Naive thymus-derived CD4-positive, alpha-beta T cell (primary cell): Measurements from ENCODE around the gene KRTAP4-3. TPM values are rescaled to one million over a fixed set of nuclear protein-coding genes. Genes with fewer than 3 reads are reported as not detected.

Source experiments
- ATAC-seq: fragments of 150-1000 bp; cut with Tn5 transposase; 2 replicates; pipeline ENCODE4 v1.10.0; 2021; ENCODE audit warnings: mild to moderate bottlenecking, moderate library complexity
- CTCF ChIA-PET: fragments of 350-600 bp; sonication (Branson Sonifier 250); formaldehyde crosslinking; loops from one replicate; lab custom pipeline; 2021; ENCODE audit warnings: antibody characterized with exemption; lab: Charles Lee
- POLR2A ChIA-PET: fragments of 350-600 bp; sonication (Branson Sonifier 250); formaldehyde crosslinking; loops from one replicate; lab custom pipeline; 2021; ENCODE audit warnings: antibody characterized with exemption, inconsistent platforms; lab: Charles Lee
- DNase-seq, 9 donors: peaks; one replicate each; pipeline versions ENCODE4 v3.0.0 to v3.0.0-alpha.2; 2020 to 2022; ENCODE audit warnings: mixed read lengths in 1 of 9
- H3K27ac ChIP-seq: one replicate; pipeline ENCODE4 v1.7.0; 2013; ENCODE audit warnings: mild to moderate bottlenecking, low read depth, low read length, moderate library complexity
- H3K27me3 ChIP-seq, 2 donors: one replicate each; pipeline ENCODE4 v1.7.0; 2013; ENCODE audit warnings: low read length in 2 of 2, mild to moderate bottlenecking in 2 of 2, moderate library complexity in 2 of 2; ENCODE audit not compliant: control insufficient read depth in 2 of 2, insufficient read depth in 2 of 2
- H3K36me3 ChIP-seq, 3 experiments: 1 replicate in 2 of 3; 2 replicates in 1 of 3; pipeline ENCODE4 v1.7.0; 2013; ENCODE audit warnings: low read length in 3 of 3, mild to moderate bottlenecking in 3 of 3, moderate library complexity in 1 of 3; ENCODE audit not compliant: insufficient read depth in 3 of 3, control insufficient read depth in 2 of 3
- H3K4me1 ChIP-seq, 2 donors: one replicate each; pipeline ENCODE4 v1.7.0; 2013; ENCODE audit warnings: low read length in 2 of 2, mild to moderate bottlenecking in 2 of 2, moderate library complexity in 1 of 2; ENCODE audit not compliant: control insufficient read depth in 2 of 2, insufficient read depth in 2 of 2
- H3K4me3 ChIP-seq: 2 replicates; pipeline ENCODE4 v1.7.0; 2013; ENCODE audit warnings: mild to moderate bottlenecking, low read length
- H3K9me3 ChIP-seq, 3 experiments: 1 replicate in 2 of 3; 2 replicates in 1 of 3; pipeline ENCODE4 v1.7.0; 2013; ENCODE audit warnings: low read length in 3 of 3; ENCODE audit not compliant: control insufficient read depth in 2 of 3
- H3K27ac Mint-ChIP-seq, 9 donors: one replicate each; pipeline ENCODE4 v1.8.0; 2020 to 2022; ENCODE audit warnings: mixed read lengths in 9 of 9, mild to moderate bottlenecking in 8 of 9, moderate library complexity in 5 of 9, inconsistent platforms in 2 of 9
- H3K27me3 Mint-ChIP-seq, 5 donors: one replicate each; pipeline ENCODE4 v1.8.0; 2021 to 2022; ENCODE audit warnings: mixed read lengths in 5 of 5, mild to moderate bottlenecking in 1 of 5
- H3K36me3 Mint-ChIP-seq, 5 donors: one replicate each; pipeline ENCODE4 v1.8.0; 2020 to 2022; ENCODE audit warnings: mixed read lengths in 5 of 5, mild to moderate bottlenecking in 3 of 5, inconsistent platforms in 1 of 5
- H3K4me1 Mint-ChIP-seq, 7 donors: one replicate each; pipeline ENCODE4 v1.8.0; 2020 to 2022; ENCODE audit warnings: mixed read lengths in 7 of 7, mild to moderate bottlenecking in 3 of 7, inconsistent platforms in 1 of 7
- H3K4me3 Mint-ChIP-seq, 10 donors: one replicate each; pipeline ENCODE4 v1.8.0; 2020 to 2022; ENCODE audit warnings: mild to moderate bottlenecking in 10 of 10, mixed read lengths in 10 of 10, moderate library complexity in 6 of 10, inconsistent platforms in 2 of 10
- H3K9me3 Mint-ChIP-seq, 11 donors: one replicate each; pipeline ENCODE4 v1.8.0; 2020 to 2022; ENCODE audit warnings: mixed read lengths in 11 of 11, mild to moderate bottlenecking in 4 of 11, inconsistent platforms in 1 of 11, moderate library complexity in 1 of 11
- intact Hi-C, 2 donors: fragments of 100-400 bp; cut with micrococcal nuclease; formaldehyde crosslinking; loops; one replicate each; pipeline ENCODE4 v1.15.1; 2023
- polyA plus RNA-seq, 2 donors: library from polyadenylated mRNA; unstranded; fragments of 300-500 nt; fragmentation: Illumina TruSeq; gene quantifications; one replicate each; pipeline ENCODE4 v1.2.3, GENCODE V29; 2021
- total RNA-seq, 6 experiments: library from RNA in 5 of 6; stranded (reverse) in 5 of 6; gene quantifications; 1 replicate in 5 of 6; 2 replicates in 1 of 6; pipeline ENCODE4 v1.2.3 and lab custom pipeline; 2021 to 2026

KRTAP4-3 gene
- total and polyA plus RNA-seq, 7 experiments from 2014 or later = not detected

DNA sequence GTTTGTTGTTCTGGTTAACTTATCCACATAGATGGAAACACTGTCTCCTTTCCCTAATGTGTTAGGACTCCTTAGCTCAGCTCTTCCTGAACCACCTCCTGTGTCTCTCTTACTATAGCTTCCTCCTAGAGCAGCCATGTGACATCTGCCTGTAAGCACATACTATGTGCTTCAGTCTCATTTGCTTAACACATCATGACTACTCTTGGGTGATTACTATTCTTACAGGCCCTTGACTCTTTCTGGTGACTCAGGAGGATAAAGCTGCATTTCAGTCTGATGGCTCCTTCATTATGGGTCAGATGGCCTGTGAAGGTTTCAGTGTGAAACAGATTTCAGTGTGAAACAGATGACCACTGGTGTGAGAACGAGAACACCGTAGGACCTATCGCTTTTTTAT lies 10.3 kb upstream of the KRTAP4-3 start:
- H3K4me3 Mint-ChIP-seq = no peak overlapping the region
- H3K27ac Mint-ChIP-seq = peak overlapping the region in 1 of 9 donors; percentile 46
- no peak overlapping the region for H3K4me3 ChIP-seq
- peaks cover 0 to 9% (median 0%) of the 10 kb centered on the region in 5 donors for H3K27me3 Mint-ChIP-seq
- no peaks in the 10 kb centered on the region for H3K9me3 ChIP-seq
- H3K36me3 Mint-ChIP-seq = no peaks in the 10 kb centered on the region
- H3K4me1 ChIP-seq = no peaks in the 10 kb centered on the region
- H3K9me3 Mint-ChIP-seq = no peaks in the 10 kb centered on the region
- ChIA-PET POLR2A (interaction anchor here (0.8 kb wide), 1 partner anchor 9 kb away, joined by 3 read pairs; no protein-coding TSS in a partner anchor), CTCF (no interaction called here)
- H3K4me1 Mint-ChIP-seq = peaks cover 0 to 8% (median 3%) of the 10 kb centered on the region in 7 donors
- ATAC-seq (peak; percentile 32), DNase-seq (no peak)
- H3K27me3 ChIP-seq = no peaks in the 10 kb centered on the region
- H3K36me3 ChIP-seq = no peaks in the 10 kb centered on the region
- intact Hi-C loops = no loop called here
- no peak overlapping the region for H3K27ac ChIP-seq

DNA sequence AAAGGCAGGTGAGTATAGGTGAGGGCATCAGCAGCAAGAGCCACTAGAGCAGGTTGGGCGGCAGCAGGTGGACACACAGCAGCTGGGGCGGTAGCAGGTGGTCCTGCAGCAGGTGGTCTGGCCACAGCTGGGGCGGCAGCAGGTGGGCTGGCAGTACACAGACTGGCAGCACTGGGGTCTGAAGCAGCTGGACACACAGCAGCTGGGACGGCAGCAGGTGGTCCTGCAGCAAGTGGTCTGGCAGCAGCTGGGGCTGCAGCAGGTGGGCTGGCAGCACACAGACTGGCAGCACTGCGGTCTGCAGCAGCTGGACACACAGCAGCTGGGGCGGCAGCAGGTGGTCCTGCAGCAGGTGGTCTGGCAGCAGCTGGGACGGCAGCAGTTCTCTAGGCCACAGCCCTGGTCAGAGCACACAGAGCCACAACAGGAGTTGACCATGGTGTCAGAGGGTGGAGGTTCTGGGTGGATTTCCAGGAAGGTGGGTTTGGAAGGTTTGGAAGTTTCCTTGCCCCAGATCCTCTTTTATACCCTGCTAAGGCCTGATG lies 9.8 kb upstream of the KRTAP4-3 start, which contains the start of gene KRTAP4-2:
Gene KRTAP4-2, minus strand, starts transcription at position 495 of the 545 bp plus-strand sequence. Its CDS starts 57 bp downstream, at position 438.
- Histone ChIP-seq H3K27ac (no peak within 1 kb of the TSS), H3K4me3 (no peak within 1 kb of the TSS), H3K27me3 (no peaks in the 10 kb centered on the region), H3K9me3 (no peaks in the 10 kb centered on the region), H3K36me3 (no peaks in the 10 kb centered on the region), H3K4me1 (no peaks in the 10 kb centered on the region)
- CTCF ChIA-PET = no interaction called here
- Mint-ChIP-seq H3K27ac (peak within 1 kb of the TSS in 2 of 9 donors; percentile 41 to 46), H3K4me3 (no peak within 1 kb of the TSS), H3K27me3 (peaks cover 0 to 10% (median 0%) of the 10 kb centered on the region in 5 donors), H3K9me3 (no peaks in the 10 kb centered on the region), H3K4me1 (peaks cover 0 to 10% (median 5%) of the 10 kb centered on the region in 7 donors), H3K36me3 (no peaks in the 10 kb centered on the region)
- POLR2A ChIA-PET = no interaction called here
- DNase-seq = no peak
- ATAC-seq = no peak
- intact Hi-C loops = no loop called here

DNA sequence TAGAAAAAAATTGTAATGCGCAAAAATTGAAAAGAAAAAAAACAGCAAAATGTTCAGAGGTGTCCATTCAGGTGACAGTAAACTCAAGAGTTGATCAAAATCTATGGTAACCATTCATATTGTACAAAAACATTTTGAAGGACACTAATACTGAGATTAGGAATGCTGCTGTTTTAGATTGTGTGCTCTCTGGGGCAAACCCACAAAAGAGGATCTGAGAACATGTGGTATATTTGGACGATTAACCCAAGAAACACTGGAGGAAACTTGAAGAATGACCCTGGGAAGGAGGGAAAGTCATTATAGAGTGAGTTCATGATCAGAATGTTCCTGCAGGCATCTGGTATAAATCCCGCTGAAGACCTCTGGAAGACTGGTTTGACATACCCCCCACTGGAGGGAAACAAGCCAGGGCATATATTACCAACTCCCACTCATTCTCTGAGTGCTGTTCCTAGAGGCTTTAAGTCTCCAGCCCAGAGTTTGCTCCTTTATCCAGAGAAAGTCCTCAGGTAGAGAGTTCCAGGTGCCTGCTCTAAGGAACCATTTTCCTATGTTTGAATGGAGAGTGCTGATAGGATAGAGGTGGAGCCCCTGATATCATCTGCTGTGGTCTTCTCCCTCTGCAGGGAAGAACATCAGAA lies 8.8 kb upstream of the KRTAP4-3 start:
- DNase-seq = no peak
- POLR2A ChIA-PET = interaction anchor here (0.6 kb wide), 1 partner anchor 248 kb away, joined by 3 read pairs; no protein-coding TSS in a partner anchor
- H3K27ac Mint-ChIP-seq = no peak overlapping the region

DNA sequence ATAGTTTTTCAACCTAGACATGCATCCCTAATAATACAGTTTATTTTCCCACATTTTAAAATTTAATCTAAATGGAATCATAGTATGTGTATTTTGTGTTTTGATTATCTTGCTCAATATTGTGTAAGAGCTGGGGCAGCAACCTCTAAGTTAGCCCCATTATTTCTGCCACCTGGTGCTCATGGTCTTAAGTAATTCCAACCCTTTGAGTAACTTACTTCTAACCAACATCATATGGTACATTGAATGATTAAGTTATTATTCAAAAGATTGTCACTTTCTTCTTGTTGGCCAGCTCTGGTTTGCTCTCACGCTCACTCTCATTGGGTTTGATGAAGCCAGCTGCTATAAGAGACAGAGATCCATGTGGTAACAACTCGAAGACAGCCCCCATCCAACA lies 3.9 kb upstream of the KRTAP4-3 start:
- ATAC-seq (no peak), DNase-seq (no peak)
- Histone ChIP-seq H3K36me3 (no peaks in the 10 kb centered on the region), H3K27ac (no peak overlapping the region), H3K27me3 (no peaks in the 10 kb centered on the region), H3K9me3 (no peaks in the 10 kb centered on the region), H3K4me3 (no peak overlapping the region), H3K4me1 (no peaks in the 10 kb centered on the region)
- ChIA-PET CTCF (no interaction called here), POLR2A (interaction anchor here (0.6 to 0.9 kb wide), 2 partner anchors 13 to 356 kb away, joined by 3 read pairs; partner anchors contain the start of gene KRTAP4-1)
- intact Hi-C loops = no loop called here
- H3K9me3 Mint-ChIP-seq = no peaks in the 10 kb centered on the region
- H3K4me3 Mint-ChIP-seq = no peak overlapping the region
- no peak overlapping the region for H3K27ac Mint-ChIP-seq
- peaks cover 0 to 10% (median 5%) of the 10 kb centered on the region in 7 donors for H3K4me1 Mint-ChIP-seq
- H3K27me3 Mint-ChIP-seq = peaks cover 0 to 4% (median 0%) of the 10 kb centered on the region in 5 donors
- no peaks in the 10 kb centered on the region for H3K36me3 Mint-ChIP-seq

More for the DNA sequence above, 8.8 kb upstream of the KRTAP4-3 start:
- peaks cover 0 to 12% (median 5%) of the 10 kb centered on the region in 7 donors for H3K4me1 Mint-ChIP-seq
- peaks cover 0 to 10% (median 0%) of the 10 kb centered on the region in 5 donors for H3K27me3 Mint-ChIP-seq
- H3K4me3 Mint-ChIP-seq = no peak overlapping the region
- Histone ChIP-seq H3K4me1 (no peaks in the 10 kb centered on the region), H3K36me3 (no peaks in the 10 kb centered on the region), H3K27ac (no peak overlapping the region), H3K27me3 (no peaks in the 10 kb centered on the region), H3K4me3 (no peak overlapping the region), H3K9me3 (no peaks in the 10 kb centered on the region)
- ATAC-seq = no peak
- no peaks in the 10 kb centered on the region for H3K36me3 Mint-ChIP-seq
- CTCF ChIA-PET = no interaction called here
- no peaks in the 10 kb centered on the region for H3K9me3 Mint-ChIP-seq
- intact Hi-C loops = no loop called here

DNA sequence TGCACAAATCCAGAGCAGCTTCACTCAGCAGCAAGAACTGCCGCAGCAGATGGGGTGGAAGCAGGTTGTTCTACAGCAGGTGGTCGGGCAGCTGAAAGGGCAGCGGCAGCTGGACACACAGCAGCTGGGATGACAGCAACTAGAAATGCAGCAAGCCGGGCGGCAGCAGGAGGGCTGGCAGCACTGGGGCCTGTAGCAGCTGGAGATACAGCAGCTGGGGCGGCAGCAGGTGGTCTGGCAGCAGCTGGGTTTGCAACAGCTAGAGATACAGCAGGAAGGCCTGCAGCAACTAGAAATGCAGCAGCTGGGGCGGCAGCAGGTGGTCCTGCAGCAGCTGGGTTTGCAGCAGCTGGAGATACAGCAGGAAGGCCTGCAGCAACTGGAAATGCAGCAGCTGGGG lies 460 bp downstream of the KRTAP4-3 start:
- no peak overlapping the region for H3K4me3 Mint-ChIP-seq
- no peaks in the 10 kb centered on the region for H3K9me3 Mint-ChIP-seq
- H3K4me1 Mint-ChIP-seq = peaks cover 0 to 4% (median 0%) of the 10 kb centered on the region in 7 donors
- intact Hi-C loops = no loop called here
- no peak for ATAC-seq
- H3K9me3 ChIP-seq = no peaks in the 10 kb centered on the region
- H3K27me3 Mint-ChIP-seq = peaks cover 0 to 5% (median 0%) of the 10 kb centered on the region in 5 donors
- no peak overlapping the region for H3K27ac ChIP-seq
- H3K4me1 ChIP-seq = no peaks in the 10 kb centered on the region
- no peaks in the 10 kb centered on the region for H3K36me3 ChIP-seq
- DNase-seq = no peak
- H3K4me3 ChIP-seq = no peak overlapping the region
- no peaks in the 10 kb centered on the region for H3K36me3 Mint-ChIP-seq
- H3K27me3 ChIP-seq = no peaks in the 10 kb centered on the region
- POLR2A ChIA-PET = no interaction called here
- peak overlapping the region in 2 of 9 donors; percentile 43 to 77 for H3K27ac Mint-ChIP-seq
- CTCF ChIA-PET = interaction anchor here (0.7 kb wide), 1 partner anchor 205 kb away, joined by 5 read pairs; no protein-coding TSS in a partner anchor

DNA sequence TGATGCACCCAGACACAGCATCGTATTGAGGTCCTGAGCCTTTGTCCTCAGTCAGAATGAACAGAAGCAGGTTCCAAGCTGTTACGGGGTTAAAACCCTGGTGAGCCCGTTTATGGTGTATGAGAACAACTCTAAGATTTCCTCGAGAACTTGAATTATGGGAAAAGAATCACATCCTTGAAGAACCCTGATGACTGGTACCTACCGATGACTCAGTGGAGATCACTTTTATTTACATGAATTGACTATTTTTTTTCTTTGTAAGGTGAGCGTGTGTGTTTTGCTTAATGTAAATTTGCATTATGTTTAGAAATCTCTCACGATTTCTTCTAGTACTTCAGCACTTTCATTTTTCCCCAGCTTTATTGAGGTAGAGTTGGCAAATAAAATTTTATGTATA lies 4.2 kb downstream of the KRTAP4-3 start:
- Mint-ChIP-seq H3K27ac (no peak overlapping the region), H3K36me3 (no peaks in the 10 kb centered on the region), H3K27me3 (peaks cover 0 to 10% (median 0%) of the 10 kb centered on the region in 5 donors), H3K9me3 (no peaks in the 10 kb centered on the region), H3K4me1 (peaks cover 0 to 8% (median 0%) of the 10 kb centered on the region in 7 donors), H3K4me3 (no peak overlapping the region)
- intact Hi-C loops = loop anchor here in 1 of 2 donors (5.0 kb wide), 1 partner anchor 117 kb away; the partner anchor contains the start of gene KRTAP2-1
- no peaks in the 10 kb centered on the region for H3K4me1 ChIP-seq
- POLR2A ChIA-PET = no interaction called here
- CTCF ChIA-PET = interaction anchor here (0.6 kb wide), 1 partner anchor 9 kb away, joined by 3 read pairs; no protein-coding TSS in a partner anchor
- DNase-seq (no peak), ATAC-seq (no peak)
- peaks cover 0 to 4% of the 10 kb centered on the region in 2 donors for H3K27me3 ChIP-seq
- H3K4me3 ChIP-seq = no peak overlapping the region
- no peak overlapping the region for H3K27ac ChIP-seq
- H3K36me3 ChIP-seq = no peaks in the 10 kb centered on the region
- H3K9me3 ChIP-seq = no peaks in the 10 kb centered on the region
